ENCODE measurements around the gene CEMP1.

The CEMP1 gene

DNA sequence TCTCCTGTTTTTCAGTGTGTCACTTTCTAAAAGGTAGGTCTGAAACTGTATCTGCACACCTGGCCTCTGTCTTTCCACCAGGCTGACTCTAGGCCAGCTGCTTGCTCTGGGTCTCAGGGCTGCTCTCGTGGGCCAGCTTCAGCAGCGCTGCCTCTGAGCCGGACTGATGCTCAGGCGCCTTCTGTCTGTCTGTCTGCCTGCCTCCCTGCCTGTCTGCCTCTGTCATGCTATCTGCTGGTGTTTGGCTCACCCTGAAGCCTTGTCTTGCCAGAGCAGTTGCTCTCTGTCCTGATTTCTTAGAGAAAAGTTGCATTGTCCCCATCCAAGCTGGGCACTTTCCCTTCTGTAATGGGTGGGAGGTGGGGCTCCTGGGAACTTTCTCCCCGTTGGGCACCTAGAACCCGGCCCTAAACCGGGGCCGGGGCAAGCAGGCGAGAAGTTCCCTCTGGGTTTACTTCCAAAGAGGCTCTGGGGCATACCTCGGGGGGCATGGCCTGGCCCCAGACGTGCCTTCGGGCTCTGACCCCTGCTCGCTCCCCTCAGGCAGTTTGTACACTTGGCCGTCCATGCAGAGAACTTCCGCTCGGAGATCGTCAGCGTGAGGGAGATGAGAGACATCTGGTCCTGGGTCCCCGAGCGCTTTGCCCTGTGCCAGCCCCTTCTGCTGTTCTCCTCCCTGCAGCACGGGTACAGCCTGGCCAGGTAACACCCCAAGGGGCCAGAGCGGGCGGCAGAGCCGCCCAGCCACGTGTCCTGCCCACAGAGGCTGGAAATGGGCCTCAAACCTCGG, 33.3 kb downstream of the CEMP1 start:
- H3K4me3 ChIP-seq (ENCODE audit: low read length) = no peak overlapping the region
- H3K27ac ChIP-seq (ENCODE audit: low read depth, low read length) = no peak overlapping the region
- no peaks in the 10 kb centered on the region for H3K9me3 ChIP-seq (ENCODE audit: control insufficient read depth, insufficient read depth, low read length)

DNA sequence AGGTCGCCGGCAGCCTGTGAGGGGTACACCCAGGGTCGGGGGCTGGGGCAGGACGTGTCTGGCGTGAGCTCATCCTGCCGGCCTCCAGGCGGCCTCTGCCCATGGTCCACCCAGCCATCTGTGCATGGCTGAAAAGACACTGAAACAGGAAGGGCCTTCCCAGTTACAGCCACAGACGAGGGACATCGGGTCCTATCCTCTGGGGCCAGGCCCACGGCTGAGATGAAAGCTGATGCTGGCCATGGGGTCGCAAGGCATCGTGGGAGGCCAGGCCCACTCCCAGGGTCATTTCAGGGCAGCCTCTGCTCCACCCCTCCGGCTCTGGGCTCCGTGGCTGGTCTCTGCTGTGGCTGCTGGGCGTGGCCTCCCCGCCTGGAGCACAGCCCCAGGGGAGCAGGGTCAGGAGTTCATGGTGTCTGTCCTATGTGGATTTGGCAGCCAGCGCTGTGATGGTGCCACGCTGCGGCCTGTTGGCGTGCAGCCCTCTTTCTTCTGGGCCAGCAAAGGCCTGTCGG, 34.0 kb downstream of the CEMP1 start:
- Histone ChIP-seq H3K4me2 (ENCODE audit: low read length) (no peak overlapping the region), H3F3A (ENCODE audit: control insufficient read depth, insufficient read depth) (no peaks in the 10 kb centered on the region), H3K27ac (ENCODE audit: low read depth, low read length) (no peak overlapping the region), H4K20me1 (ENCODE audit: control insufficient read depth, insufficient read depth, low read depth, low read length) (0 out of 2 replicates have a peak, but pooled peaks cover 7% of the 10 kb centered on the region), H3K4me3 (ENCODE audit: low read length) (no peak overlapping the region), H3K36me3 (ENCODE audit: control insufficient read depth, low read length) (peaks cover 38% of the 10 kb centered on the region), H3K79me2 (ENCODE audit: control insufficient read depth, low read length) (peaks cover 14% of the 10 kb centered on the region), H3K9me3 (ENCODE audit: control insufficient read depth, insufficient read depth, low read length) (no peaks in the 10 kb centered on the region), H3K4me1 (ENCODE audit: control insufficient read depth, low read length) (peaks cover 15% of the 10 kb centered on the region), H3K27me3 (ENCODE audit: control insufficient read depth, low read length) (no peaks in the 10 kb centered on the region), H3K9me2 (replicated peaks; ENCODE audit: control insufficient read depth, low read length) (no peaks in the 10 kb centered on the region)
- TF ChIP-seq, protein P1, sequence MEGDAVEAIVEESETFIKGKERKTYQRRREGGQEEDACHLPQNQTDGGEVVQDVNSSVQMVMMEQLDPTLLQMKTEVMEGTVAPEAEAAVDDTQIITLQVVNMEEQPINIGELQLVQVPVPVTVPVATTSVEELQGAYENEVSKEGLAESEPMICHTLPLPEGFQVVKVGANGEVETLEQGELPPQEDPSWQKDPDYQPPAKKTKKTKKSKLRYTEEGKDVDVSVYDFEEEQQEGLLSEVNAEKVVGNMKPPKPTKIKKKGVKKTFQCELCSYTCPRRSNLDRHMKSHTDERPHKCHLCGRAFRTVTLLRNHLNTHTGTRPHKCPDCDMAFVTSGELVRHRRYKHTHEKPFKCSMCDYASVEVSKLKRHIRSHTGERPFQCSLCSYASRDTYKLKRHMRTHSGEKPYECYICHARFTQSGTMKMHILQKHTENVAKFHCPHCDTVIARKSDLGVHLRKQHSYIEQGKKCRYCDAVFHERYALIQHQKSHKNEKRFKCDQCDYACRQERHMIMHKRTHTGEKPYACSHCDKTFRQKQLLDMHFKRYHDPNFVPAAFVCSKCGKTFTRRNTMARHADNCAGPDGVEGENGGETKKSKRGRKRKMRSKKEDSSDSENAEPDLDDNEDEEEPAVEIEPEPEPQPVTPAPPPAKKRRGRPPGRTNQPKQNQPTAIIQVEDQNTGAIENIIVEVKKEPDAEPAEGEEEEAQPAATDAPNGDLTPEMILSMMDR (IDR thresholded peaks at IDR 0.05; ENCODE audit: low read depth, low read length, poor library complexity, severe bottlenecking) = no peak
- TF ChIP-seq EZH2phosphoT487 (IDR thresholded peaks at IDR 0.05; ENCODE audit: borderline replicate concordance, low read length) = no peak

More for the DNA sequence above, 33.3 kb downstream of the CEMP1 start:
- Histone ChIP-seq H3F3A (ENCODE audit: control insufficient read depth, insufficient read depth) (no peaks in the 10 kb centered on the region), H4K20me1 (ENCODE audit: control insufficient read depth, insufficient read depth, low read depth, low read length) (0 out of 2 replicates have a peak, but pooled peaks cover 7% of the 10 kb centered on the region), H3K4me1 (ENCODE audit: control insufficient read depth, low read length) (peaks cover 22% of the 10 kb centered on the region), H3K27me3 (ENCODE audit: control insufficient read depth, low read length) (no peaks in the 10 kb centered on the region), H3K36me3 (ENCODE audit: control insufficient read depth, low read length) (peaks cover 43% of the 10 kb centered on the region), H3K4me2 (ENCODE audit: low read length) (no peak overlapping the region), H3K9me2 (replicated peaks; ENCODE audit: control insufficient read depth, low read length) (no peaks in the 10 kb centered on the region), H3K79me2 (ENCODE audit: control insufficient read depth, low read length) (peaks cover 17% of the 10 kb centered on the region)
- TF ChIP-seq, protein P1 (IDR thresholded peaks at IDR 0.05; ENCODE audit: low read depth, low read length, poor library complexity, severe bottlenecking) = no peak
- TF ChIP-seq EZH2phosphoT487 (IDR thresholded peaks at IDR 0.05; ENCODE audit: borderline replicate concordance, low read length) = no peak

DNA sequence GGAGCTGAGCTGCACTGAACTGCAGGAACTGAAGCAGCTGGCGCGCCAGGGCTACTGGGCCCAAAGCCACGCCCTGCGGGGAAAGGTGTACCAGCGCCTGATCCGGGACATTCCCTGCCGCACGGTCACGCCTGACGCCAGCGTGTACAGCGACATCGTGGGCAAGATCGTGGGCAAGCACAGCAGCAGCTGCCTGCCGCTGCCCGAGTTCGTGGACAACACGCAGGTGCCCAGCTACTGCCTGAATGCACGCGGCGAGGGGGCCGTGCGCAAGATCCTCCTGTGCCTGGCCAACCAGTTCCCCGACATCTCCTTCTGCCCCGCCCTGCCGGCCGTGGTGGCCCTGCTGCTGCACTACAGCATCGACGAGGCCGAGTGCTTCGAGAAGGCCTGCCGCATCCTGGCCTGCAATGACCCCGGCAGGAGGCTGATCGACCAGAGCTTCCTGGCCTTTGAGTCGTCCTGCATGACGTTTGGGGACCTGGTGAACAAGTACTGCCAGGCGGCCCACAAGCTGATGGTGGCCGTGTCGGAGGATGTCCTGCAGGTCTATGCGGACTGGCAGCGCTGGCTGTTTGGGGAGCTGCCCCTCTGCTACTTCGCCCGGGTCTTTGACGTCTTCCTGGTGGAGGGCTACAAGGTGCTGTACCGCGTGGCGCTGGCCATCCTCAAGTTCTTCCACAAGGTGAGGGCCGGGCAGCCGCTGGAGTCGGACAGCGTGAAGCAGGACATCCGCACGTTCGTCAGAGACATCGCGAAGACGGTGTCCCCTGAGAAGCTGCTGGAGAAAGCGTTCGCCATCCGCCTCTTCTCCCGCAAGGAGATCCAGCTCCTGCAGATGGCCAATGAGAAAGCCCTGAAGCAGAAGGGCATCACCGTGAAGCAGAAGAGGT, 34.7 kb downstream of the CEMP1 start:
- Histone ChIP-seq H3K27ac (ENCODE audit: low read depth, low read length) (no peak overlapping the region), H3K4me2 (ENCODE audit: low read length) (no peak overlapping the region), H3K9me3 (ENCODE audit: control insufficient read depth, insufficient read depth, low read length) (no peaks in the 10 kb centered on the region), H3K27me3 (ENCODE audit: control insufficient read depth, low read length) (no peaks in the 10 kb centered on the region), H4K20me1 (ENCODE audit: control insufficient read depth, insufficient read depth, low read depth, low read length) (0 out of 2 replicates have a peak, but pooled peaks cover 7% of the 10 kb centered on the region), H3K9me2 (replicated peaks; ENCODE audit: control insufficient read depth, low read length) (no peaks in the 10 kb centered on the region), H3K36me3 (ENCODE audit: control insufficient read depth, low read length) (peaks cover 34% of the 10 kb centered on the region), H3K4me1 (ENCODE audit: control insufficient read depth, low read length) (peaks cover 8% of the 10 kb centered on the region), H3K79me2 (ENCODE audit: control insufficient read depth, low read length) (peaks cover 12% of the 10 kb centered on the region), H3K4me3 (ENCODE audit: low read length) (no peak overlapping the region), H3F3A (ENCODE audit: control insufficient read depth, insufficient read depth) (no peaks in the 10 kb centered on the region)
- TF ChIP-seq, protein P1 (IDR thresholded peaks at IDR 0.05; ENCODE audit: low read depth, low read length, poor library complexity, severe bottlenecking) = no peak
- TF ChIP-seq EZH2phosphoT487 (IDR thresholded peaks at IDR 0.05; ENCODE audit: borderline replicate concordance, low read length) = no peak
